Upper lobe of right lung (tissue), 1 donor: ENCODE results near the gene PF4V1. TPM values are rescaled to one million over a fixed set of nuclear protein-coding genes. Genes with fewer than 3 reads are reported as not detected.

Experiments used
- ATAC-seq: fragments of 200-7000 bp; cut with Tn5 transposase; one replicate; pipeline ENCODE4 v1.9.1; 2020; ENCODE audit warnings: mild to moderate bottlenecking, moderate library complexity
- DNase-seq: peaks from one replicate; pipeline ENCODE4 v3.0.0-alpha.2; 2020
- H3K27ac ChIP-seq: fragments of 200-600 bp; one replicate; pipeline ENCODE4 v1.8.0; 2022
- H3K27me3 ChIP-seq: fragments of 200-600 bp; one replicate; pipeline ENCODE4 v1.8.0; 2022; ENCODE audit warnings: mild to moderate bottlenecking
- H3K36me3 ChIP-seq: fragments of 200-600 bp; one replicate; pipeline ENCODE4 v1.8.0; 2022
- H3K4me1 ChIP-seq: fragments of 200-600 bp; one replicate; pipeline ENCODE4 v1.8.0; 2022
- H3K4me3 ChIP-seq: fragments of 200-600 bp; one replicate; pipeline ENCODE4 v1.8.0; 2022; ENCODE audit warnings: mild to moderate bottlenecking
- H3K9me3 ChIP-seq: fragments of 200-600 bp; one replicate; pipeline ENCODE4 v1.8.0; 2022
- intact Hi-C: fragments of 100-400 bp; cut with DNase I; formaldehyde crosslinking; loops from one replicate; pipeline ENCODE4 v1.11.0; 2022
- total RNA-seq: library from RNA; stranded (reverse); fragmentation: NEBNext Ultra II Directional; extraction: Animal tissue kit (Norgen Biotek cat#: 25700); gene quantifications from one replicate; pipeline ENCODE4 v1.2.1, GENCODE V29; 2021
- TF ChIP-seq, protein P1 (sequence below): fragments of 200-600 bp; IDR thresholded peaks from one replicate; pipeline ENCODE4 v1.8.0; 2022; ENCODE audit warnings: antibody characterized with exemption
- donor health status: DM: no; HTN: yes; CAD: no; lungs with severe emphysema.

PF4V1 gene
- total RNA-seq, 1 donor from 2014 or later, result not detected

GRCh38 chr4:73902038-73902637 is 49.0 kb downstream of the PF4V1 start:
- Histone ChIP-seq H3K9me3 (no peaks in the 10 kb centered on the region), H3K36me3 (no peaks in the 10 kb centered on the region), H3K27ac (no peak overlapping the region), H3K4me3 (no peak overlapping the region), H3K27me3 (no peaks in the 10 kb centered on the region), H3K4me1 (no peaks in the 10 kb centered on the region)
- intact Hi-C loops, result no loop called here
- TF ChIP-seq, protein P1, sequence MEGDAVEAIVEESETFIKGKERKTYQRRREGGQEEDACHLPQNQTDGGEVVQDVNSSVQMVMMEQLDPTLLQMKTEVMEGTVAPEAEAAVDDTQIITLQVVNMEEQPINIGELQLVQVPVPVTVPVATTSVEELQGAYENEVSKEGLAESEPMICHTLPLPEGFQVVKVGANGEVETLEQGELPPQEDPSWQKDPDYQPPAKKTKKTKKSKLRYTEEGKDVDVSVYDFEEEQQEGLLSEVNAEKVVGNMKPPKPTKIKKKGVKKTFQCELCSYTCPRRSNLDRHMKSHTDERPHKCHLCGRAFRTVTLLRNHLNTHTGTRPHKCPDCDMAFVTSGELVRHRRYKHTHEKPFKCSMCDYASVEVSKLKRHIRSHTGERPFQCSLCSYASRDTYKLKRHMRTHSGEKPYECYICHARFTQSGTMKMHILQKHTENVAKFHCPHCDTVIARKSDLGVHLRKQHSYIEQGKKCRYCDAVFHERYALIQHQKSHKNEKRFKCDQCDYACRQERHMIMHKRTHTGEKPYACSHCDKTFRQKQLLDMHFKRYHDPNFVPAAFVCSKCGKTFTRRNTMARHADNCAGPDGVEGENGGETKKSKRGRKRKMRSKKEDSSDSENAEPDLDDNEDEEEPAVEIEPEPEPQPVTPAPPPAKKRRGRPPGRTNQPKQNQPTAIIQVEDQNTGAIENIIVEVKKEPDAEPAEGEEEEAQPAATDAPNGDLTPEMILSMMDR, result no peak
- ATAC-seq (no peak), DNase-seq (no peak)

DNA sequence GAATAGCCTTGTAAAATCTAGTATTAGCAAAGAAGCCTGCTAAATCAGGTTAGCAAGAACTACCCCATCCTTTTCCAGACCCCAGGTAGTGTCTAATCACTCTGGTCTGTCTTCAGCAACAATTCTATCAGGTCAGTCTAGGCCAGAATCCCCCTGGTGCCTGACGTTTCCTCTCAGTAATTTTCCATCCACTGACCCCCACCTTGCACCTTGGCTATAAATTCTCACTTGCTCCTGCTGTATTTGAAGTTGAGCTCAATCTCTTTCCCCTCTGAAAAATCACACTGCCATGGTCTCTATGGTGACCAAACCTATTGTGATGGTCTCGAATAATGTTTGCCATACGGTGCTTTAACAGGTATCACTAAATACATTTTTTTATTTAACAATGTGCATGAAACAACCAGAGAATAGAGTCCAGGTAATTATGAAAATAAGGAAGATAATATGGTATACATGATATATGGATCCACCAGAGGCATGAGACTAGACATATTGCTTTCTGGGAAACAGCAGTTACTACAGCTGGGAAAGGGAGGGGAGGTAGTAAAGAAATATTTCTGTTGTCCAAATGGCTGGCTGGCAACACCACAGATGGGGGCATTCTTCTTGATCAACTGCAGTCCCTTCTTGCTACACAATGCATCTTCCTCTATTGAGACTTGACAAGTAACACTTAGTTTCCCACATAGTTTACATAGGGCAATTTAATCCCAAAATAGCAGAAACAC is 49.9 kb downstream of the PF4V1 start:
- intact Hi-C loops, result no loop called here
- Histone ChIP-seq H3K36me3 (no peaks in the 10 kb centered on the region), H3K27ac (no peak overlapping the region), H3K4me3 (no peak overlapping the region), H3K4me1 (no peaks in the 10 kb centered on the region), H3K27me3 (no peaks in the 10 kb centered on the region), H3K9me3 (no peaks in the 10 kb centered on the region)
- TF ChIP-seq, protein P1, result no peak
- no peak for ATAC-seq
- DNase-seq, result no peak

Other genes starting within 250 kb of the PF4V1 start
- gene RASSF6, start 232.9 kb upstream of the PF4V1 start, total RNA-seq, result 3.1 TPM
- gene CXCL8, start 112.7 kb upstream of the PF4V1 start, total RNA-seq, result 10.7 TPM
- gene CXCL6, start 16.6 kb upstream of the PF4V1 start, total RNA-seq, result not detected
- 8.2 TPM for gene CXCL1, start 16.1 kb downstream of the PF4V1 start, total RNA-seq
- gene PF4, start 128.7 kb downstream of the PF4V1 start, total RNA-seq, result 2.4 TPM
- gene PPBP, start 134.9 kb downstream of the PF4V1 start, total RNA-seq, result 3.4 TPM
- 7.2 TPM for gene CXCL5, start 145.4 kb downstream of the PF4V1 start, total RNA-seq
- 9.7 TPM for gene CXCL3, start 185.4 kb downstream of the PF4V1 start, total RNA-seq
- 51.9 TPM for gene CXCL2, start 245.9 kb downstream of the PF4V1 start, total RNA-seq